Calu3 (cell line): ENCODE results near the gene ELMO3. TPM values are rescaled to one million over a fixed set of nuclear protein-coding genes. Genes with fewer than 3 reads are reported as not detected.
A peak's percentile ranks its signal among the peaks of the same experiment; 100 is the strongest.

ENCODE experiments used
- BruUV-seq: library from RNA; stranded (reverse); fragments of 400-500 nt; replicated peaks from 2 replicates; lab custom pipeline; 2021; lab: Mats Ljungman, UMichigan
- CTCF ChIA-PET: fragments of 300-600 bp; sonication (Branson Sonifier 250); formaldehyde crosslinking; loops from one replicate; lab custom pipeline; 2022; ENCODE audit warnings: antibody characterized with exemption; lab: Charles Lee
- DNase-seq: peaks from one replicate; pipeline ENCODE4 v3.0.0; 2022
- H3K27ac Mint-ChIP-seq: one replicate; pipeline ENCODE4 v1.8.0; 2022; ENCODE audit warnings: mixed read lengths; ENCODE audit not compliant: unreplicated experiment
- H3K27me3 Mint-ChIP-seq: one replicate; pipeline ENCODE4 v1.8.0; 2022; ENCODE audit warnings: mixed read lengths; ENCODE audit not compliant: unreplicated experiment
- H3K36me3 Mint-ChIP-seq: one replicate; pipeline ENCODE4 v1.8.0; 2022; ENCODE audit warnings: mild to moderate bottlenecking, moderate library complexity, mixed read lengths; ENCODE audit not compliant: insufficient read depth, unreplicated experiment
- H3K4me1 Mint-ChIP-seq: one replicate; pipeline ENCODE4 v1.8.0; 2022; ENCODE audit warnings: mild to moderate bottlenecking, low read depth, mixed read lengths; ENCODE audit not compliant: unreplicated experiment
- H3K4me3 Mint-ChIP-seq: one replicate; pipeline ENCODE4 v1.8.0; 2022; ENCODE audit warnings: mild to moderate bottlenecking, low read depth, moderate library complexity, mixed read lengths; ENCODE audit not compliant: unreplicated experiment
- H3K9me3 Mint-ChIP-seq: one replicate; pipeline ENCODE4 v1.8.0; 2022; ENCODE audit warnings: low read depth, mixed read lengths; ENCODE audit not compliant: unreplicated experiment
- intact Hi-C: fragments of 100-400 bp; cut with micrococcal nuclease; formaldehyde crosslinking; loops from one replicate; pipeline ENCODE4 v1.10.0; 2022; ENCODE audit not compliant: unreplicated experiment
- total RNA-seq: library from RNA; stranded (reverse); gene quantifications from 2 replicates; pipeline ENCODE4 v1.2.3, GENCODE V29; 2022
- TF ChIP-seq, protein P1 (sequence below): fragments of 200-600 bp; IDR thresholded peaks from one replicate; pipeline ENCODE4 v1.8.0; 2022; ENCODE audit warnings: antibody characterized with exemption; ENCODE audit not compliant: unreplicated experiment

The ELMO3 gene
- total RNA-seq, 1 experiment from 2014 or later = 31.9 TPM

DNA sequence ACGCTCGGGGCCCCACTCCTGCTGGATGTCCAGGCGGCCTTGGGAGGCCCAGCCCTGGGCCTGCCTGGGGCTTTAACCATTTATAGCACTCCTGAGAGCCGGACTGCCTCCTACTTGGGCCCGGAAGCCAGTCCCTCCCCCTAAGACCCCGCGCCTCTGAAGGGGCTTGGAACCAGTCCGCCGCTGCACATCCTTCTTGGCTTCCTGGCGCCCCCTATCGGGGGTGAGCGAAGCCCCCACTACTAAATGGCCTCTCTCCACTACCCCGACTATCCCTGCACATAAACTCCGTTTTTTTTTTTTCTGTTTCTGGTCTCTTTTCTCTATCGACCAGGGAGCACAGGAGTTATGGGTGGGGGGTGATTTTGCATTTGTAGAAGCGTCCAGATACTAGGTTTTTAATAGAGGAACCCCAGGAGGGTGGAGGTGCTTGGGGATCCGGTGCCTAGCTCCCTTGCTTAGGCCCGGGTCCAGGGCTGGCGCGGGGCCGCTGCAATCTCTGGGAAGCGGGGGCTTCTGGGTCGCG, 29.2 kb upstream of the ELMO3 start:
- H3K4me3 Mint-ChIP-seq = peak overlapping the region; percentile 71
- CTCF ChIA-PET = interaction anchor here (0.7 to 1.9 kb wide), 5 partner anchors 9 to 216 kb away, joined by 3 to 6 read pairs (median 4); partner anchors contain the start of genes FBXL8 and TRADD
- TF ChIP-seq, protein P1, sequence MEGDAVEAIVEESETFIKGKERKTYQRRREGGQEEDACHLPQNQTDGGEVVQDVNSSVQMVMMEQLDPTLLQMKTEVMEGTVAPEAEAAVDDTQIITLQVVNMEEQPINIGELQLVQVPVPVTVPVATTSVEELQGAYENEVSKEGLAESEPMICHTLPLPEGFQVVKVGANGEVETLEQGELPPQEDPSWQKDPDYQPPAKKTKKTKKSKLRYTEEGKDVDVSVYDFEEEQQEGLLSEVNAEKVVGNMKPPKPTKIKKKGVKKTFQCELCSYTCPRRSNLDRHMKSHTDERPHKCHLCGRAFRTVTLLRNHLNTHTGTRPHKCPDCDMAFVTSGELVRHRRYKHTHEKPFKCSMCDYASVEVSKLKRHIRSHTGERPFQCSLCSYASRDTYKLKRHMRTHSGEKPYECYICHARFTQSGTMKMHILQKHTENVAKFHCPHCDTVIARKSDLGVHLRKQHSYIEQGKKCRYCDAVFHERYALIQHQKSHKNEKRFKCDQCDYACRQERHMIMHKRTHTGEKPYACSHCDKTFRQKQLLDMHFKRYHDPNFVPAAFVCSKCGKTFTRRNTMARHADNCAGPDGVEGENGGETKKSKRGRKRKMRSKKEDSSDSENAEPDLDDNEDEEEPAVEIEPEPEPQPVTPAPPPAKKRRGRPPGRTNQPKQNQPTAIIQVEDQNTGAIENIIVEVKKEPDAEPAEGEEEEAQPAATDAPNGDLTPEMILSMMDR = peak; percentile 46
- intact Hi-C loops = no loop called here
- H3K36me3 Mint-ChIP-seq = peaks cover 47% of the 10 kb centered on the region
- no peaks in the 10 kb centered on the region for H3K27me3 Mint-ChIP-seq
- H3K27ac Mint-ChIP-seq = peak overlapping the region; percentile 52
- no peaks in the 10 kb centered on the region for H3K9me3 Mint-ChIP-seq
- DNase-seq = peak; percentile 41
- H3K4me1 Mint-ChIP-seq = peaks cover 33% of the 10 kb centered on the region
- BruUV-seq = no TSS peak

DNA sequence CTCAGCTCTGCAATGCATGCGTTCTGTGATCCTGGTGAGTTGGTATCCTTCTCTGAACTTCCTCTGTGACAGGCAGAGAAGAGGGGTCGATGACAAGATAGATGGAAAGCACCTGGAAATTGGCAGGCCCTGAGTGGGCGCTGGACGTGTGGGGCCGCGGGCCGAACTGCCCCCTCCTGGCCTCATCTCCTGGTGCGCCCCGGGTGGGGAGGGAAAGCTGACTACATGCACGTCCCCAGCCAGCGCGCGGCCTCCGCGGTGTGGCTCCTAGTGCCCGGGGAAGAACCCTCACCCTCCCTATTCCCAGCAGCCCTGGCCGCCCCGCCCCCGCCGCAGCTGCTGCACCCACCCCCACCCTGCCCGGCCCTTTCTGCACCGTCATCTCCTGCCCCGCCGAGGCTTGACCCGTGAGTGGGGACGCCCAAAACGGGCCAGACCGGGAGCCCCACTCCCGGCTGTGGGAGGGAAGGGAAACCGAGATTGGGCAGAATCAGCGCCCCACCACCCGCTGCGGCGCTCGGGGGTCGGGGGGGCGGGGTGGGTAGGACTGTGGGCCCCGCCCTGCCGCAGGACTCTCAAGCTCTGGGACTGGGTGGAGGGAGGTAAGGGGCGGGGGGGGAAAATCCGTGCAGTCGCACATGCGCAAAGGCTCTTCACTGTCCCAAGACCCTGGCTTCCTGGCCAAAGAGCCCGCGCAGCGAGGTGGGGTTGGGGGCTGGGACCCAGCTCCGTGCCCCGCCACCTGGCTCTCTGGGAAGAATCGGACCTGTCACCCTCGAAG, 28.6 kb upstream of the ELMO3 start, which contains the start of gene NOL3:
Gene NOL3 (plus strand): TSS at position 371 of the 781 bp plus-strand sequence.
- CTCF ChIA-PET = interaction anchor here (0.5 to 1.9 kb wide), 7 partner anchors 10 to 217 kb away, joined by 3 to 6 read pairs (median 4); partner anchors contain the start of genes FBXL8 and TRADD
- H3K9me3 Mint-ChIP-seq = no peaks in the 10 kb centered on the region
- H3K36me3 Mint-ChIP-seq = peaks cover 41% of the 10 kb centered on the region
- peak; percentile 81 for DNase-seq
- peaks cover 33% of the 10 kb centered on the region for H3K4me1 Mint-ChIP-seq
- peak within 1 kb of the TSS; percentile 71 for H3K4me3 Mint-ChIP-seq
- no peaks in the 10 kb centered on the region for H3K27me3 Mint-ChIP-seq
- TF ChIP-seq, protein P1 = no peak
- peak within 1 kb of the TSS; percentile 52 for H3K27ac Mint-ChIP-seq
- no TSS peak for BruUV-seq
- intact Hi-C loops = no loop called here

DNA sequence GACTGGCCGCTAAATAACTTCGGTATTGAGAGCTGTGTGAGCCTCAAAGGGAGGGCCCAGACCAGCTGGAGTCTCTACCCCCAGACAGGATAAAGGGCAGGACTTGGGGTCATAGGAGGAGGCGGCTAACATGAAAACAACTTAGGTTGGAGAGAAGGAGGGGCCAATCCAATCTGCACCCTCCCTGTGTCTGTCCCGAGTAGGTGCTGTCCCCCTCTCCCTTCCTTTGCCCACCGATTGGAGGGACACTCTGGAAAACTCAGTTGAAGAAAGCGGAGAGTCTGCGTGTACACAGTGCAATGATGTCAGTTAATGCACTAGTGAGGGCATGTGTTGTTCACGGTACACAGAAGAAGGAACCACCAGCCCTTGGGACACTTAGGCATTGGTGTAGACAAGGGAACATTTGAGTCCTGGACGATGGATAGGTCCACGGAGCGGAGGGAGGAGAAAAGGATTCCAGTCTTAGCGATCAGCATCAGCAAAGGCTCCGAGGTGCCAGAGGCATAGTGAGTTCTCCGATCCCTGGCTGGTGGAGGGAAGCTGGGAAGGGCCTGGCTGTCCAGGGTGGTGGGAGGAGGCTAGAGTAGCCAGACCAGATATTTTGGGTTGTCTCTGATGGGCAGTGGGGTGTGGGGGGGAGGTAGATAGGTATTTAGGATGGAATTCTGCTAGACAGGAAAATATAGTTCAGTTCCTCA, 27.8 kb upstream of the ELMO3 start:
- Mint-ChIP-seq H3K36me3 (peaks cover 45% of the 10 kb centered on the region), H3K9me3 (no peaks in the 10 kb centered on the region), H3K27ac (peak overlapping the region; percentile 52), H3K4me1 (peaks cover 40% of the 10 kb centered on the region), H3K4me3 (peak overlapping the region; percentile 71), H3K27me3 (no peaks in the 10 kb centered on the region)
- DNase-seq = no peak
- CTCF ChIA-PET = interaction anchor here (0.5 to 1.9 kb wide), 4 partner anchors 11 to 58 kb away, joined by 3 to 6 read pairs (median 4); partner anchors contain the start of genes FBXL8 and TRADD
- intact Hi-C loops = no loop called here
- TF ChIP-seq, protein P1 = no peak
- BruUV-seq = TSS peak; percentile 5

DNA sequence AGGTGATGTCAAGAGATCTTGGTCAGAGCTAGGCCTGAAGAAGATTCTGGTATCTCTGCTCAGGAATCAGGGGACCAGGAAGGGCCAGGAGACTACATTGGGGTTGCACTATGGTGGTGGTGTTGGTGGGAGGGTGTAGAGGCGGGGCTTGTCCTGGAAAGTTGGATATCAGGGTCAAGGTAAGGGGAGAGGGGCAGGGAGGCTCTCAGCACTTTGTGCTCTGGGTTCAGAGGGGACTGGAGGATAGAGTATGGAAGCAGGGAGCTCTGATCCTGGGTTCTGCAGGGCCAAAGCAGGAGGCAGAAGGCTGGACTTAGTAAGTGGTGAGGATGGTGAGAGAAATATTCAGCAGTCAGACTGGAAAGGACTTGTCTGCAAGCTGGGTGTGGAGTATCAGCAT, 25.6 kb upstream of the ELMO3 start:
- Mint-ChIP-seq H3K9me3 (no peaks in the 10 kb centered on the region), H3K4me1 (peaks cover 54% of the 10 kb centered on the region), H3K27me3 (no peaks in the 10 kb centered on the region), H3K27ac (peak overlapping the region; percentile 90), H3K4me3 (peak overlapping the region; percentile 89), H3K36me3 (peaks cover 58% of the 10 kb centered on the region)
- DNase-seq = no peak
- intact Hi-C loops = no loop called here
- TF ChIP-seq, protein P1 = no peak
- CTCF ChIA-PET = interaction anchor here (0.6 to 2.0 kb wide), 2 partner anchors 12 to 239 kb away, joined by 6 to 7 read pairs; no protein-coding TSS in a partner anchor
- BruUV-seq = no TSS peak
